OCI-LY3 (cell line): ENCODE data around the gene ARHGAP8.
A peak's percentile ranks its signal among the peaks of the same experiment; 100 is the strongest.

Experiments
- H2AFZ ChIP-seq: fragments of 200-600, 300-600 bp; shearing (Covaris generic); 2 replicates; pipeline ENCODE4 v1.6.0; 2014; ENCODE audit warnings: antibody characterized with exemption, low read depth, low read length
- H3K27ac ChIP-seq: fragments of 200-600, 300-600 bp; sonication (generic); 2 replicates; pipeline ENCODE4 v1.5.1; 2014; ENCODE audit warnings: mild to moderate bottlenecking, low read length, moderate library complexity, mixed read lengths
- H3K27me3 ChIP-seq: fragments of 200-600, 300-600 bp; sonication (generic); 2 replicates; pipeline ENCODE4 v1.6.1; 2014; ENCODE audit warnings: low read depth, low read length, mixed read lengths
- H3K36me3 ChIP-seq: fragments of 200-600, 300-600 bp; sonication (generic); replicated peaks from 2 replicates; pipeline ENCODE3; 2014; ENCODE audit warnings: low read depth, low read length, mixed read lengths
- H3K4me1 ChIP-seq: fragments of 300-600, 200-600 bp; sonication (generic); 2 replicates; pipeline ENCODE4 v1.6.1; 2014; ENCODE audit warnings: low read length, mixed read lengths
- H3K4me2 ChIP-seq: fragments of 200-600, 300-600 bp; sonication (generic); 2 replicates; pipeline ENCODE4 v1.6.1; 2014; ENCODE audit warnings: low read length, mixed read lengths
- H3K4me3 ChIP-seq: fragments of 300-600, 200-600 bp; sonication (generic); 2 replicates; pipeline ENCODE4 v1.5.1; 2014; ENCODE audit warnings: antibody characterized with exemption, mild to moderate bottlenecking, low read length, moderate library complexity
- H3K79me2 ChIP-seq: fragments of 300-600, 200-600 bp; shearing (Covaris generic); 2 replicates; pipeline ENCODE4 v1.6.1; 2014; ENCODE audit warnings: mild to moderate bottlenecking, low read length, mixed read lengths
- H3K9ac ChIP-seq: fragments of 300-600, 200-600 bp; shearing (Covaris generic); 2 replicates; pipeline ENCODE4 v1.6.0; 2014; ENCODE audit warnings: mild to moderate bottlenecking, low read length, moderate library complexity
- H3K9me3 ChIP-seq: fragments of 200-600, 300-600 bp; shearing (Covaris generic); 2 replicates; pipeline ENCODE4 v1.6.1; 2014; ENCODE audit warnings: low read length, mixed read lengths; ENCODE audit not compliant: insufficient read depth
- H4K20me1 ChIP-seq: fragments of 200-600, 300-600 bp; sonication (generic); 2 replicates; pipeline ENCODE4 v1.6.1; 2016; ENCODE audit warnings: low read length, mixed read lengths; ENCODE audit not compliant: insufficient read depth
- EZH2phosphoT487 ChIP-seq: fragments of 200-600 bp; shearing (Covaris generic); IDR thresholded peaks from 2 replicates; pipeline ENCODE4 v1.6.1; 2018; ENCODE audit warnings: antibody characterized with exemption, mixed run types, low read depth
- TF ChIP-seq, protein P1 (sequence below): fragments of 200-600, 300-600 bp; sonication (generic); IDR thresholded peaks from 2 replicates; pipeline ENCODE4 v1.5.1; 2014; ENCODE audit warnings: antibody characterized with exemption, low read length, low read depth

The ARHGAP8 gene

DNA sequence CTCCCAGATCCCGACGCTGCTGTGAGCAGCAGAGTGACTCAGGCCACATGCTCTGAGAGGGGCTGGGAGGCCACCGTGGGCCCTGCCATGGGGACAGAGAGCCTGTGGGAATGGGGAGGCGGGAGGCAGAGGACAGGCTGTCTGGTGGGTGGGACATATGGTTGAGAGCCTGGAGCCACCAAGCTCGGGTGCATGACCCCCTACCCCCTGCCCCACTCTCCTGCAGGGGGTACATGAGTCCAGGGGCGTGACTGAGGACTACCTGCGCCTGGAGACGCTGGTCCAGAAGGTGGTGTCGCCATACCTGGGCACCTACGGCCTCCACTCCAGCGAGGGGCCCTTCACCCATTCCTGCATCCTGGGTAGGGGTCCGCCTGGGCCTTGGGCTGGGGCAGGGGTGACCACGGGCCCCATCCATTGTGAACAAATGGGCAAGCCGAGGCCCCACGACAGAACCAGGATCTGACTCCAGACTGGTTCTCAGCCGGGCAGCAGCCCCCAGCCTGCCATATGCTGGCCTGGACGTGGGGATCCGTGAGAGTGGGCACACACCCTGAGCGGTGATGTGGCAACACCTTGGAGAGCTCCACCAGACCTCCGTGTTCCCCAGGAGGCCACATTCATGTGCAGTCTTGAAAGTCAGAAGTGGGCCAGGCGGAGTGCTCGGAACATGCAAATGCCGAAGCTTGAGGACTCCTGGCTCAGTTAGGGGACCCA, 17.4 kb upstream of the ARHGAP8 start:
- no peaks in the 10 kb centered on the region for H3K36me3 ChIP-seq
- H3K4me3 ChIP-seq = no peak overlapping the region
- no peaks in the 10 kb centered on the region for H3K9me3 ChIP-seq
- no peak overlapping the region for H3K27ac ChIP-seq
- no peaks in the 10 kb centered on the region for H4K20me1 ChIP-seq
- no peaks in the 10 kb centered on the region for H3K79me2 ChIP-seq
- H3K4me2 ChIP-seq = no peak overlapping the region
- H3K27me3 ChIP-seq = no peaks in the 10 kb centered on the region
- H2AFZ ChIP-seq = no peak overlapping the region
- no peak overlapping the region for H3K9ac ChIP-seq
- H3K4me1 ChIP-seq = no peaks in the 10 kb centered on the region
- TF ChIP-seq EZH2phosphoT487 = no peak
- TF ChIP-seq, protein P1, sequence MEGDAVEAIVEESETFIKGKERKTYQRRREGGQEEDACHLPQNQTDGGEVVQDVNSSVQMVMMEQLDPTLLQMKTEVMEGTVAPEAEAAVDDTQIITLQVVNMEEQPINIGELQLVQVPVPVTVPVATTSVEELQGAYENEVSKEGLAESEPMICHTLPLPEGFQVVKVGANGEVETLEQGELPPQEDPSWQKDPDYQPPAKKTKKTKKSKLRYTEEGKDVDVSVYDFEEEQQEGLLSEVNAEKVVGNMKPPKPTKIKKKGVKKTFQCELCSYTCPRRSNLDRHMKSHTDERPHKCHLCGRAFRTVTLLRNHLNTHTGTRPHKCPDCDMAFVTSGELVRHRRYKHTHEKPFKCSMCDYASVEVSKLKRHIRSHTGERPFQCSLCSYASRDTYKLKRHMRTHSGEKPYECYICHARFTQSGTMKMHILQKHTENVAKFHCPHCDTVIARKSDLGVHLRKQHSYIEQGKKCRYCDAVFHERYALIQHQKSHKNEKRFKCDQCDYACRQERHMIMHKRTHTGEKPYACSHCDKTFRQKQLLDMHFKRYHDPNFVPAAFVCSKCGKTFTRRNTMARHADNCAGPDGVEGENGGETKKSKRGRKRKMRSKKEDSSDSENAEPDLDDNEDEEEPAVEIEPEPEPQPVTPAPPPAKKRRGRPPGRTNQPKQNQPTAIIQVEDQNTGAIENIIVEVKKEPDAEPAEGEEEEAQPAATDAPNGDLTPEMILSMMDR = no peak

DNA sequence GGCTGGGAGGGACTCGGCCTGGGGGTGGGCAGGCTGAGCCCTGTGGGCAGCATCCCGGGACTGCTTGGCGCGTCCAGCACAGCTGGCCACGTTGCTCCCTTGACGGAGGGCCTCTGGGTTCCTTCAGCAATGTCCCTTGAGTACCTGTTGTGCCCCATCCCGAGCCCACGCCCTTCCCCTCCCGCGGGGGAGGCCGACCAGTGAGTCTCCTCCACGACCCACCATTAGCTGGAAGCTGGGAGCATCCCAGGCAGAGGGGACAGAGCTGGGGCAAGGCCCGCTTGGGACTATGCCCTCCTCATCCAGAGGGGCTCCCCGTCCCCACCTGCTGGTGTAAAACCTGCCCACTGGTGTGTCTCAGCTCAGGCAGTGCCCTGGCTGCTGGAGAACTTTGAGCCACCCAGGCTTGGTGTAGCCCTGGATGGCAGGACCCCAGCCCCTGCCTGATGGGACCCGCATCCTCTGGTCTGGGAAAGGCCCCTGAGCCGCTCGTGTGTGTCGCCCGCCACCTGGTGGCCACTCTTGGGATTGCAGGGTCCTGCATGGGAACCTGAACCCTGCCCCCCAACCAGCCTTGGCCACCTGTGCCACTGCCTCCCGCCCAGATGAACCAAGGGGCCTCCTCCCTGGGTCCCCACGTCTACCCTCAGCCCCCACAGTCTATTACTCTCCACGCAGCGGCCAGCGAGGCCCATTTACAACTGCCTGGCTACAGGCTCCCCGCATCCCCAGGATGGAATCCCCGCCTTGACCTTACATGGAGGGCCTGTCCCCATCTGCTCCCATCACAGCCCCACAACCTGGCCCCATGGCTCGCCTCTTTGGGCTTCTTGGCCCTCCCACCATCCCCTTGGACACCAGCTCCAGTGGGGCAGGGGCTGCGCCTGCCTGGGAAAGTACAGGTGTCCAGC, 16.6 kb upstream of the ARHGAP8 start:
- Histone ChIP-seq H3K9ac (no peak overlapping the region), H3K9me3 (no peaks in the 10 kb centered on the region), H3K4me3 (no peak overlapping the region), H3K4me2 (no peak overlapping the region), H3K27ac (no peak overlapping the region), H3K36me3 (no peaks in the 10 kb centered on the region), H2AFZ (no peak overlapping the region), H3K79me2 (no peaks in the 10 kb centered on the region), H3K27me3 (no peaks in the 10 kb centered on the region), H4K20me1 (no peaks in the 10 kb centered on the region), H3K4me1 (no peaks in the 10 kb centered on the region)
- no peak for TF ChIP-seq EZH2phosphoT487
- TF ChIP-seq, protein P1 = peak; percentile 95

DNA sequence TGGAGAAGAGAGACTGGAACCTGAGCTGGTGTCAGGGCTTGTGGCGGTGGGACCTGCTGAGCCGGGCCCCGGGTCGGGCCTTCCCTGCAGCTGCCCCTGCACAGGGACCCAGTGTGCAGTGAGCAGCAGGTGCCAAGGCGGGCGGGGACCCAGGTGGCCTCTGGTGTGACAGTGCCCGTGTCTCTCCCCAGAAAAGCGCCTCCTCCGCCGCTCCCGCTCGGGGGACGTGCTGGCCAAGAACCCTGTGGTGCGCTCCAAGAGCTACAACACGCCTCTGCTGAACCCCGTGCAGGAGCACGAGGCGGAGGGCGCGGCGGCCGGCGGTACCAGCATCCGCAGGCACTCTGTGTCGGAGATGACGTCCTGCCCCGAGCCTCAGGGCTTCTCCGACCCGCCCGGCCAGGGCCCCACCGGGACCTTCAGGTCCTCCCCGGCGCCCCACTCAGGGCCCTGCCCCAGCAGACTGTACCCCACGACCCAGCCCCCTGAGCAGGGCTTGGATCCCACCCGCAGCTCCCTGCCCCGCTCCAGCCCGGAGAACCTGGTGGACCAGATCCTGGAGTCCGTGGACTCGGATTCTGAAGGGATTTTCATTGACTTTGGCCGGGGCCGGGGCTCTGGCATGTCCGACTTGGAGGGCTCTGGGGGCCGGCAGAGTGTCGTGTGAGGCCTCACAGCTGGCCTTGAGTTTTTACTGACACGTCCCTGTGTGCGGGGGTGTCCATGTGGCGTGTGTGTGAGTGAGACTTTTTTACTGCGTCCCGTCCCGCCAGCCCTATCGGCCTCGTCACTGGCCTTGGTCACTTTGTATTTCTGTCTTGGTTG, 15.6 kb upstream of the ARHGAP8 start:
- no peaks in the 10 kb centered on the region for H3K4me1 ChIP-seq
- TF ChIP-seq, protein P1 = no peak
- TF ChIP-seq EZH2phosphoT487 = no peak
- H3K9me3 ChIP-seq = no peaks in the 10 kb centered on the region
- no peak overlapping the region for H3K27ac ChIP-seq
- H3K36me3 ChIP-seq = no peaks in the 10 kb centered on the region
- no peak overlapping the region for H3K4me3 ChIP-seq
- no peaks in the 10 kb centered on the region for H3K27me3 ChIP-seq
- H2AFZ ChIP-seq = no peak overlapping the region
- no peaks in the 10 kb centered on the region for H3K79me2 ChIP-seq
- H3K4me2 ChIP-seq = no peak overlapping the region
- H4K20me1 ChIP-seq = no peaks in the 10 kb centered on the region
- no peak overlapping the region for H3K9ac ChIP-seq
